HCT116 (cell line): ENCODE measurements around the gene ADIPOR1. TPM values are rescaled to one million over a fixed set of nuclear protein-coding genes. Genes with fewer than 3 reads are reported as not detected.

Source experiments
- ATAC-seq: fragments of 200-7000 bp; cut with Tn5 transposase; 2 replicates; pipeline ENCODE4 v1.9.1; 2020; ENCODE audit warnings: mild to moderate bottlenecking, moderate library complexity
- BruUV-seq: library from RNA; stranded (reverse); fragments of 400-500 nt; replicated peaks from 2 replicates; lab custom pipeline; 2021; lab: Mats Ljungman, UMichigan
- CTCF ChIA-PET: fragments of 300-600 bp; sonication (Branson Sonifier 250); formaldehyde crosslinking; loops from one replicate; lab custom pipeline; 2021; ENCODE audit warnings: antibody characterized with exemption; lab: Charles Lee
- POLR2A ChIA-PET: fragments of 300-600, 350-600 bp; sonication (Branson Sonifier 250); formaldehyde crosslinking; loops from one replicate; lab custom pipeline; 2021; ENCODE audit warnings: antibody characterized with exemption; lab: Charles Lee
- RAD21 ChIA-PET, 2 experiments: fragments of 300-600 bp; sonication (Branson Sonifier 250); formaldehyde crosslinking; loops; one replicate each; lab custom pipeline; 2023; ENCODE audit warnings: low total read pairs in 2 of 2; ENCODE audit not compliant: uncharacterized antibody in 2 of 2, unreplicated experiment in 2 of 2, low non-redundant PET in 1 of 2; lab: Charles Lee
- DNase-seq: peaks from one replicate; pipeline ENCODE4 v3.0.0-alpha.2; 2010; ENCODE audit warnings: low read depth, low spot score
- H2AFZ ChIP-seq: fragments of 200-600 bp; shearing (Covaris generic), sonication (generic); 2 replicates; pipeline ENCODE4 v1.6.1; 2017; ENCODE audit warnings: low read depth, mixed run types, mixed read lengths, antibody characterized with exemption, low read length; ENCODE audit not compliant: poor library complexity, severe bottlenecking
- H3K27ac ChIP-seq: 2 replicates; pipeline ENCODE4 v1.5.1; 2012; ENCODE audit warnings: low read depth, low read length
- H3K27me3 ChIP-seq: fragments of 200-600 bp; sonication (generic); 2 replicates; pipeline ENCODE4 v1.6.1; 2016; ENCODE audit warnings: mixed run types, low read length, mixed read lengths; ENCODE audit not compliant: insufficient read depth
- H3K36me3 ChIP-seq, 2 experiments: fragments of 200-500 bp in 1 of 2; fragments of 200-600 bp in 1 of 2; sonication (Bioruptor generic) in 1 of 2; sonication (generic) in 1 of 2; 2 replicates each; pipeline versions ENCODE4 v1.5.1 to v1.6.1; 2014 to 2016; ENCODE audit warnings: low read length in 2 of 2, inconsistent platforms in 1 of 2, mixed read lengths in 1 of 2, mixed run types in 1 of 2; ENCODE audit not compliant: insufficient read depth in 2 of 2, control insufficient read depth in 1 of 2
- H3K4me1 ChIP-seq, 2 experiments: fragments of 200-600 bp in 1 of 2; sonication (generic) in 1 of 2; 2 replicates each; pipeline versions ENCODE4 v1.5.1 to v1.6.1; 2012 to 2017; ENCODE audit warnings: low read length in 2 of 2, inconsistent platforms in 1 of 2, mild to moderate bottlenecking in 1 of 2, mixed read lengths in 1 of 2, mixed run types in 1 of 2, moderate library complexity in 1 of 2; ENCODE audit not compliant: insufficient read depth in 2 of 2, control insufficient read depth in 1 of 2
- H3K4me2 ChIP-seq: fragments of 200-600 bp; sonication (generic); 2 replicates; pipeline ENCODE4 v1.6.1; 2017; ENCODE audit warnings: mixed run types, low read length, mixed read lengths
- H3K4me3 ChIP-seq, 2 experiments: fragments of 200-600 bp in 1 of 2; sonication (generic) in 1 of 2; replicated peaks in 1 of 2; 2 replicates each; pipeline ENCODE4 v1.5.1; 2011 to 2016; ENCODE audit warnings: low read length in 2 of 2, control low read depth in 1 of 2, low read depth in 1 of 2, mild to moderate bottlenecking in 1 of 2, mixed read lengths in 1 of 2, mixed run types in 1 of 2
- H3K79me2 ChIP-seq: fragments of 200-600 bp; sonication (generic); 2 replicates; pipeline ENCODE4 v1.6.1; 2017; ENCODE audit warnings: mild to moderate bottlenecking, mixed run types, low read length, moderate library complexity, mixed read lengths; ENCODE audit not compliant: insufficient read depth
- H3K9ac ChIP-seq: fragments of 200-600 bp; sonication (generic); 2 replicates; pipeline ENCODE4 v1.6.1; 2016; ENCODE audit warnings: low read length, mixed read lengths
- H3K9me2 ChIP-seq: fragments of 200-600 bp; sonication (generic), shearing (Covaris generic); 2 replicates; pipeline ENCODE4 v1.6.1; 2017; ENCODE audit warnings: mixed run types, mild to moderate bottlenecking, moderate library complexity; ENCODE audit not compliant: insufficient read depth
- H3K9me3 ChIP-seq, 2 experiments: fragments of 200-500 bp in 1 of 2; fragments of 200-600 bp in 1 of 2; sonication (Bioruptor generic) in 1 of 2; sonication (generic) in 1 of 2; 2 replicates each; pipeline ENCODE4 v1.6.1; 2014 to 2017; ENCODE audit warnings: low read length in 2 of 2, mixed read lengths in 2 of 2, inconsistent platforms in 1 of 2, low read depth in 1 of 2, mild to moderate bottlenecking in 1 of 2, mixed run types in 1 of 2, moderate library complexity in 1 of 2; ENCODE audit not compliant: control insufficient read depth in 1 of 2, insufficient read depth in 1 of 2
- H4K20me1 ChIP-seq: fragments of 200-600 bp; sonication (generic), shearing (Covaris generic); 2 replicates; pipeline ENCODE4 v1.6.1; 2017; ENCODE audit warnings: mixed run types, mild to moderate bottlenecking, moderate library complexity; ENCODE audit not compliant: insufficient read depth
- CEBPB ChIP-seq: IDR thresholded peaks from 2 replicates; pipeline ENCODE4 v1.6.1; 2012; ENCODE audit warnings: low read depth
- MAX ChIP-seq: IDR thresholded peaks from 2 replicates; pipeline ENCODE4 v1.6.1; 2012
- SP1 ChIP-seq: IDR thresholded peaks from 2 replicates; pipeline ENCODE4 v1.6.1; 2012; ENCODE audit warnings: low read depth
- SRF ChIP-seq: IDR thresholded peaks from 2 replicates; pipeline ENCODE4 v1.6.1; 2012; ENCODE audit warnings: low read depth
- TCF7L2 ChIP-seq: IDR thresholded peaks from 2 replicates; pipeline ENCODE4 v1.7.0; 2011; ENCODE audit warnings: borderline replicate concordance, inconsistent platforms; ENCODE audit not compliant: insufficient read depth, insufficient read length; ENCODE audit errors: extremely low read depth
- ZBTB33 ChIP-seq: IDR thresholded peaks from 2 replicates; pipeline ENCODE4 v1.6.1; 2011; ENCODE audit warnings: mild to moderate bottlenecking, low read length, moderate library complexity; ENCODE audit not compliant: insufficient replicate concordance; ENCODE audit errors: extremely low read depth
- ZFX ChIP-seq: fragments of 450-650 bp; IDR thresholded peaks from 2 replicates; pipeline ENCODE4 v1.6.1; 2017
- ZNF274 ChIP-seq: fragments of 200-500 bp; sonication (Bioruptor generic); IDR thresholded peaks from 2 replicates; pipeline ENCODE4 v1.6.1; 2014; ENCODE audit warnings: mild to moderate bottlenecking, low read depth, low read length, inconsistent platforms
- intact Hi-C: fragments of 100-400 bp; cut with micrococcal nuclease; formaldehyde crosslinking; loops from 2 replicates; pipeline ENCODE4 v1.10.0; 2022
- total RNA-seq: library from RNA; stranded (reverse); gene quantifications from one replicate; pipeline ENCODE4 v1.2.1, GENCODE V29; 2021; ENCODE audit not compliant: unreplicated experiment
- TF ChIP-seq, protein P1 (sequence below): IDR thresholded peaks from 2 replicates; pipeline ENCODE4 v1.6.1; 2012

ADIPOR1 gene
- total RNA-seq, 1 experiment from 2014 or later = 89.8 TPM

GRCh38 chr1:202968351-202968750 lies 10.2 kb upstream of the ADIPOR1 start:
- TF ChIP-seq ZFX (no peak), SRF (no peak), ZBTB33 (no peak), MAX (no peak), TCF7L2 (no peak)
- no peak overlapping the region for H3K27ac ChIP-seq
- no peak for ATAC-seq
- H3K79me2 ChIP-seq = peaks cover 5% of the 10 kb centered on the region; the same call in 1 of the 2 replicates
- H3K9ac ChIP-seq = no peak overlapping the region
- ChIA-PET RAD21 (no interaction called here), POLR2A (no interaction called here), CTCF (no interaction called here)
- H2AFZ ChIP-seq = no peak overlapping the region
- no peaks in the 10 kb centered on the region for H4K20me1 ChIP-seq
- no peaks in the 10 kb centered on the region for H3K36me3 ChIP-seq
- no peaks in the 10 kb centered on the region for H3K27me3 ChIP-seq
- H3K4me2 ChIP-seq = 0 out of 2 replicates have a peak overlapping the region, but pooled peaks have one; percentile 36
- intact Hi-C loops = no loop called here
- H3K4me1 ChIP-seq = peaks cover 10 to 23% of the 10 kb centered on the region in 2 experiments
- no peaks in the 10 kb centered on the region for H3K9me3 ChIP-seq
- no peaks in the 10 kb centered on the region for H3K9me2 ChIP-seq
- no peak for DNase-seq
- BruUV-seq = no TSS peak
- no peak overlapping the region for H3K4me3 ChIP-seq

DNA sequence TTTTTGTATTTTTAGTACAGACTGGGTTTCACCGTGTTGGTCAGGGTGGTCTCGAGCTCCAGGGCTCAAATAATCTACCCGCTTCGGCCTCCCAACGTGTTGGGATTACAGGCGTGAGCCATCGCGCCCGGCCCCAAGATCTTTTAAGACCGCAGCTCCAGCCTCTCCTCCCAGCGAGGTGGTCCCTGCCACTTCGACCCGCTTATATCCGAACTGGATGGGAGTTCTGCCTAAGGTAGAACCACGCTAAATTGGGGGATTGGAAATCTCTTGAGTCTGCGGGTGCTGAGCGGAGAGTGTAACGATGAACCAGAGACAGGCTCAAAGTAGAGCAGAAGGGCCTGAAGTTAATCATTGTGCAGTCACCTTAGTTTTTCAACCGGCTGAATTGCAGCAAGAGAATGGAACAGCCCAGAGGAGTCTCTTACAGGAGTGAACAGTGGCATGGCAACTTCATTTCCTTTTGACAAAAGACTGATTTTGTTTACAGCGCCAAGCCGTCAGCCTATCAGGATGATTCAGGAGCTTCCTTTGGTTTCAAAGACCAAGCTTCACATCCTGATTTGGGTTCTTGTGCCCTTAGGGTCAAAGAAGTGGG lies 9.7 kb upstream of the ADIPOR1 start:
- ChIA-PET POLR2A (interaction anchor here (0.7 to 1.0 kb wide), 2 partner anchors 9 to 25 kb away, joined by 3 read pairs; no protein-coding TSS in a partner anchor), RAD21 (no interaction called here), CTCF (no interaction called here)
- Histone ChIP-seq H3K27ac (peak overlapping the region; percentile 41; the same call in 1 of the 2 replicates), H3K4me1 (peaks cover 10 to 23% of the 10 kb centered on the region in 2 experiments), H3K4me3 (peak overlapping the region; percentile 30 to 93), H3K9ac (no peak overlapping the region), H3K9me3 (no peaks in the 10 kb centered on the region), H3K36me3 (no peaks in the 10 kb centered on the region), H3K27me3 (no peaks in the 10 kb centered on the region), H3K79me2 (peaks cover 5% of the 10 kb centered on the region; the same call in 1 of the 2 replicates), H3K4me2 (peak overlapping the region; percentile 70), H2AFZ (peak overlapping the region; percentile 73), H4K20me1 (no peaks in the 10 kb centered on the region), H3K9me2 (no peaks in the 10 kb centered on the region)
- no peak for ATAC-seq
- intact Hi-C loops = no loop called here
- no TSS peak for BruUV-seq
- TF ChIP-seq SP1 (no peak), SRF (no peak), CEBPB (no peak), ZNF274 (no peak)
- TF ChIP-seq, protein P1, sequence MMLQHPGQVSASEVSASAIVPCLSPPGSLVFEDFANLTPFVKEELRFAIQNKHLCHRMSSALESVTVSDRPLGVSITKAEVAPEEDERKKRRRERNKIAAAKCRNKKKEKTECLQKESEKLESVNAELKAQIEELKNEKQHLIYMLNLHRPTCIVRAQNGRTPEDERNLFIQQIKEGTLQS = no peak
- DNase-seq = no peak
